CD1c-positive myeloid dendritic cell (primary cell): ENCODE data around the gene MAPKAP1.

Experiments used
- DNase-seq: peaks from one replicate; pipeline ENCODE4 v3.0.0-alpha.2; 2016; ENCODE audit errors: extremely low spot score

The MAPKAP1 gene

GRCh38 chr9:125460883-125461635 is 245.9 kb downstream of the MAPKAP1 start:
- no peak for DNase-seq

DNA sequence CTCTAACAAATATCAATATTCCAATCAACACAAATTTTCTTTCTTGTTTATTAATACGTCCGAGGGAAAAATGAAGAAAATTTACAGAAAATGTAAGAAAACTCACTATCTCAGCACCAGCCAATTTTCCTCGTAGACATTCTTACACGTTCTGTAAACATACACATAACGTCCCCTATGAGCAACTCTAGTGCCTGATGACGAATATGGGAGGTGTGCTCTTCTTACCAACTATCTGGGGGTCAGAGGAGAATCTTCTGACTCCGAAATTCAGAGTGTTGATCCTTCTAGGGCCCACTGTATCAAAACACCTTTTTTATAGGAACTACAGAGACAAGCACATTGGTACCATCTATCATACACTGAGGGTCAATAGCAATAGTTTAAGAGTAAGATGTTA is 246.7 kb downstream of the MAPKAP1 start:
- no peak for DNase-seq

DNA sequence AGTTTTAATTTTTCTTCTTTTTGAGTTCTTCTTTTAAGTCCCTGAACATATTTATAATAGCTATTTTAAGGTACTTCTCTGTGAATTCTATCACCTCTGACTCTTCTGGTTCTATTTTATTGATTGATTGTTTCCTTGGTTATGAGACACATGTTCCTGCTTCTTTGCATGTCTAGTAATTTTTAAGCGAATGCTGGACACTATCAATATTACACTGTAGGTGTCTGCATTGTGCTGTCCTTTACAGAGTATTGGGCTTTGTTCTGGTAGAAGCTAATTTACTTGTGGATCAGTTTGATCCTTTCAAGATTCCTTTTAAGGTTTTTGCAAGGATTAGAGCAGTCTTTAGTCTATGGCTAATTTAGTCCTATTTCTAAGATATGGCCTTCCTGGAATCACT is 249.7 kb downstream of the MAPKAP1 start:
- DNase-seq, result no peak

DNA sequence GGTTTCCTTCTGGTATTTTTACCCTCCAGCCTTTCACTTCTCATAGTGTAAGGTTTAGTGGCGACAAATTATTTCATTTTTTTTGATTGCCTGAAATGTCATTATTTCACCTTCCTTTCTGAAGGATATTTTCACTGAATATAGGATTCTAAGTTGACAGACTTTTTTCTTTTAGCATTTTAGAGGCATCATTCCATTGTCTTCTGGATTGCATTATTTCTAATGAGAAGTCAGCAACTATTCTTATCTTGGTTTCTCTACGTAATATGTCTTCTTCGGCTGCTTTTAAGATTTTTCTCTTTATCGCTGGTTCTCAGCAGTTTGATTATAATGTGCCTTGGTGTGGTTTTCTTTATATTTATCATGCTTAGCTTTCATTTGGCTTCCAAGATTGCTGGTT is 251.1 kb downstream of the MAPKAP1 start:
- DNase-seq, result no peak

DNA sequence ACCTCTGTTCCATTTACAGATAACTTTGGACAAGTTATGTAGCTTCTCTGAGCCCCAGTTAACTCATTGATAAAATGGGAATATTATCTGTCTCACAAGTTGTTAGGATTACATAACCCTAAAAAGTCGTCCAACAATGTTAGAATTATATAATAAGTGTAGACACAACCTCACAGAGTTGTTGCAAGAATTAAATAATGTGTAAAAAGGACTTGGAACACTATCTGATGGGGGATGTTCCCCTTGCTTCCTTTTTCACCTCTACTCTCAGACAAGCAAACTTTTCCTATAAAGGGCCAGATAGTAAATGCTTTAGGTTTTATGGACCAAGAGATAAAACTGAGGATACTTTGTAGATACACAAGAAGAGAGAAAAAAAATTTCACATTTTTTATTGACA is 251.9 kb downstream of the MAPKAP1 start:
- no peak for DNase-seq

DNA sequence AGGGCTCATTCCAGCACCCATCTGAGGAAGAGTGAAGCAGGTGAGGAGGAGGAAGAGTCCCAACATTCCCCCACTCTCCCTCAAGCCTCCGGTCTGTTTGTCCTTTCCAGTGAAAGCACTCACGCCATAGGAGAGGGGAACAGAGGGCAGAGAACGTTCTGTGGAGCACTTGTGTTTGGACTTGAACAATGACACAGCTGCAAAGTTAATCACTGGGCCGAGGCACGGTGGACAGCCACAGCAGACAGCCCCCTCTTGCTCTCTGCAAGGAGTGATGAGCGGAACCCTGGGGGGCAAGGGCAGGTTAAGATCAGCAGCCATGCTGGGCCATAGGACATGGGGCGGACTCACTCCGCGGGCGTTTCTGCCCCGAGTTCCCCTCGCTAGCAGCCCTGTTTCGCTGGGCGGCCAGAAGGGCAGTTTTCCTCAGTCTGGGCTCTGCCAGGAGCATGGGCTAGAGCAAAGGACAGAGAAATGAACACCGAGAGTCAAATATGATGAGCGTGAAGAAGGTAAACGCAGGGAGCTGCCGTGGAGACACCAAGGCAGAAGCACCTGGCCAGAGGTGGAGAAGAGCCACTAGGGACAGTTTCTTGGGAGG is 259.7 kb downstream of the MAPKAP1 start:
- no peak for DNase-seq

DNA sequence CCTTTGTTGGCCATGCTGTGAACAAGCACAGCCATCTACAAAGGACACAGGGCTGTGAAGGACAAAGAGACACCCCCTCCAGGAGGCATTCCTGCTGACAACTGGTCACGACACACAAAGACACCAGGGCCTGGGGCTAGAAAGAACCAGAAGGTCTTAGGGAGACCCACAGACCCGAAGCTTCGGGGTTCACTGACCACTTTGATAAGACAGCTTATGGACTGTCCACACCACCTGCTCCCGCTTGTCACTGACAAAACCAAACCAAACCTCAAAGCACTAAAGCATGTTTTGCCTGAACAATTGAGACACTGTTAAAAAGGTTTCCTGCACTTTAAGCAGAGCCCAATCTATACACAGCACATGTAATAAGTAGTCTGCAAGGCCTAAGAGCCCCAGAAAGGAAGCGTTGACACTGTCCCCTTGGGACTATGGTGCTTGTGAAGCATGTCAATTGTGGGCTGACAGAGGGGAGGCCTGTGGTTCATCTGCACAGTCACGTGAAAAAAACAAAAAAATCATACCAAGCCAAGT is 260.4 kb downstream of the MAPKAP1 start:
- no peak for DNase-seq

GRCh38 chr9:125444956-125445506 is 262.0 kb downstream of the MAPKAP1 start:
- DNase-seq, result no peak

- DNase-seq, result no peak
These were observed 262.8 kb downstream of the MAPKAP1 start for GRCh38 chr9:125444166-125444565.

DNA sequence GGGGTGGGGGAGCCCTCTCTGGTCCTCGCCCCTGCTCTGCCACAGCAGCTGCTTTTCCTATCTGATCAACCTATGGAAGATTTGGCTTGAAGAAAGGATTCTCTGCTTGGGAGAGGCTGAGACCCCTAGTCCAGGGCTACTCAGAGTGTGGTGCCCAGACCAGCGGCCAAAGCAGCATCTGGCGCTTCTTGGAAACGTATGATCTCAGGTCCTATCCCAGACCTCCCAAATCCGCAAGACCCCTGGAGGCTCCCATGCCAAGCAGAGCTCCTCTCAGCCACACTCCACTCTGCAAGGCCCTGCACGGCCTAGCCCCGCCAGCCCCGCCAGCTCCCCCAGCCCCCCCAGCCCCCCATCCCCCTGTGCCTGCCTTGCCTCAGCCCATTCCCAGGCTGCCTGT is 263.6 kb downstream of the MAPKAP1 start:
- no peak for DNase-seq

DNA sequence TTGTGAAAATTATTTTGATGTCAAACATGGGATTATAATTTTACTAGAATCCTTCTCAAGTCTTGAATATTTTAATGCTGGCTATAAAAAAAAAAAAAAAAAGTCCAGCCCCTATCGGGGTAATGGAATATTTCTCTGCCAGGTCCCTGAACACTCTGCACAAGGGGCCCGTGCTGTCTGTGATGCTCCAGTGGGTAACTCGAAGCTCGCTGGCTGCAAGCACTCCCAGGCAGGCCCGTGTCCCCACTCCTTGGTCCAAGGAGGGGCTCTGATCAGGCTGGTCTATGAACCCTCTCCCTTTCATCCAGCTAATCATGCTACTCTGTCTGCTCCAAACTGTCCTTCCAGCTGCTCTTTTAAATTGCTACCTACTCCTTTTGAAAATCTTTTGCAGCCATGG is 264.6 kb downstream of the MAPKAP1 start:
- DNase-seq, result no peak

- DNase-seq, result no peak
These were observed 266.6 kb downstream of the MAPKAP1 start for GRCh38 chr9:125440411-125440810.

GRCh38 chr9:125439434-125440272 is 267.4 kb downstream of the MAPKAP1 start:
- DNase-seq, result no peak

- DNase-seq, result no peak
These were observed 268.2 kb downstream of the MAPKAP1 start for GRCh38 chr9:125438506-125439433.

GRCh38 chr9:125437771-125438221 is 269.2 kb downstream of the MAPKAP1 start:
- DNase-seq, result no peak

- no peak for DNase-seq
These were observed 270.2 kb downstream of the MAPKAP1 start for GRCh38 chr9:125436613-125437443.

DNA sequence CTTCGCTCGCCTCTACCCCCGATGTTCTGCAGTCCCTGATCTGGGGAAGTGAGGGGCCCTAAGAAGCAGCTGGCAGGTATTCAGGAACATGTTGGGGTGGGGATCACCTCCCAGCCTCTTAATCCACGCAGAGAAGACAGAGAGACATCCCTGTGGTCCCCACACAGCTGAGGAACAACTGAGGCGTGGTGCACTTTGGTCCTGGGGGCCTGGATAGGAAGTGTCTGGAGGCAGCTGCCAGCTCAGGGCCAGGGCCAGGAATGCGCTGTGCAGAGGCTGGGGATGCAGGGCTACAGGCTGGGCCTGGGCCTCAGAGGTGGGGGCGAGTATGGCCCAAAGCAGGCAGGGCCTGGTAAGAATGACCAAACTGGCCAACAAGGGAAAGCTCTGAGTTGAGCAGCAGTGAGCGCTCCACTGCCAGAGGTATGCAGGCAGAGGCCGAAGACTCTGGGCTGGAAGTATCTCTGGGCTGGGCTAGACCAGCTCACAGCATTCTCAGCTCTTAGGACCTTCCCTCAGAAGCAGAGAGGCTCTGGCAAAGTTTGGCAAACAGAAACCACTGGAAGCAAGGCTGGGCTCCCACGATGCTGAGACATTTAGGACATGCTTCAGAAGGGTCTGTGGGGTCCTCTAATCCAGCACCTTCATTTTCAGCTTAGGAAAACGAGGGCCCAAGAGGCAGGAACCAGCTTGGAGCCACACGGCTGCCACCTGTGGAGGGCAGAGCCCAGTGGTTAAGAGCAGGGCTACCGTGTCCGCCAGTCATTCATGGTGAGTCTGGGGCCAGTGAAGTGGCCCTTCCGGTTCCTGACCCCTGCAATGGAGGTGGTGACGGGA is 271.0 kb downstream of the MAPKAP1 start:
- no peak for DNase-seq

DNA sequence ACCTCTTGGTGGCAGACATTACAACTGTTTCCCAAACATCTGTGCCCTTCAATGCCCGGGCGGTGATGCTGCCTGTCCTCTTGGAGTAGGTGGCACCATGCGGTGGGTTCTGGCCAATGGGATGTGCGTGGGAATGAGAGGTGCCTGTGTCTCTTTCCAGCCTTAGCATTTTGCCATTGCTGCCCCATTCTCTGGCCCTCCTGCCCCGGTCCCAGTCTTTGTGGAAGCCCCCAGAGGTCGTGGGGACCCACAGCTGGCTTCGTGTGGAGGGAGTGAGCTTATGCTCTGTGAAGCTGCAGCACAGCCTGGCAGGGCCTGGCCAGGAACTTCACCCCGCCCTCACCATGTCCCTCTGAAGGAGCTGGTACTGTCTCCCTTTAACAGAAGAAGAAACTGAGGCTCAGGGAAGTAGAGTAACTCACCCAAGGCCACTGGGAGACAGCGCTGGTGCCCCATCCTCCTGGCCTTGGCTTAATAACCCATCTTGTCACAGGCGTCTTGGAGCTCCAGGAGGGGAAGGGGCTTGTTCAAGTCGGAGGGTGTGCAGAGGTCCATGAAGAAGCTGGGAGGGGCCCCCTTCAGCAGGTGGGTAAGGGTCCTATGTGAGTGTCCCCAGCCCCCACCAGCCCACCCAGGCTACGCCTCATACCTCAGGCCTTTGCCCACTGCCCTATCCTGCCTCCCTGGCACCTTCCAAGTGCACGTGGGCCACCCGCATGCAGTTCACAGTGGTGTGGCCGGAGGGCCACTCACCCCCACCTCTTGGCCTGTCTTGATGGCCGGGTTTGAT is 271.8 kb downstream of the MAPKAP1 start:
- no peak for DNase-seq
